Measurements from ENCODE around the gene RADX.

DNA sequence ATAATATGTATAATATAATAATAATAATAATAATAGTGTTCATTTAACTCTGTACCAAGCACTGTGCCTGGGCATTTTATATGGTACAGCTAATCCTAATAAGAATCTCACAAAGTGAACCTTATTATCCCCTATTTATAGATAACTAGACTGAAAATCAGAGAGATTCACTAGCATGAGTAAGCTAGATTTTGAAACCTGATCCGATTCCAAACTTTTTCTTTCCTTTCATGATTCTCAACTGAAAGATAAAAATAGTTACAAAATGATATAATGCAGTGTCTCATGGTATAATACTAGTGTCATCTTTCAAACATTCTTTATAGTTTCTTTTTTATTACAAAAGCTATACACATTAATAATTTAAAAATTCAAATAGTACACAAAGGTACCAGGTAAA, 58.9 kb downstream of the RADX start:
- TF ChIP-seq, protein P1, sequence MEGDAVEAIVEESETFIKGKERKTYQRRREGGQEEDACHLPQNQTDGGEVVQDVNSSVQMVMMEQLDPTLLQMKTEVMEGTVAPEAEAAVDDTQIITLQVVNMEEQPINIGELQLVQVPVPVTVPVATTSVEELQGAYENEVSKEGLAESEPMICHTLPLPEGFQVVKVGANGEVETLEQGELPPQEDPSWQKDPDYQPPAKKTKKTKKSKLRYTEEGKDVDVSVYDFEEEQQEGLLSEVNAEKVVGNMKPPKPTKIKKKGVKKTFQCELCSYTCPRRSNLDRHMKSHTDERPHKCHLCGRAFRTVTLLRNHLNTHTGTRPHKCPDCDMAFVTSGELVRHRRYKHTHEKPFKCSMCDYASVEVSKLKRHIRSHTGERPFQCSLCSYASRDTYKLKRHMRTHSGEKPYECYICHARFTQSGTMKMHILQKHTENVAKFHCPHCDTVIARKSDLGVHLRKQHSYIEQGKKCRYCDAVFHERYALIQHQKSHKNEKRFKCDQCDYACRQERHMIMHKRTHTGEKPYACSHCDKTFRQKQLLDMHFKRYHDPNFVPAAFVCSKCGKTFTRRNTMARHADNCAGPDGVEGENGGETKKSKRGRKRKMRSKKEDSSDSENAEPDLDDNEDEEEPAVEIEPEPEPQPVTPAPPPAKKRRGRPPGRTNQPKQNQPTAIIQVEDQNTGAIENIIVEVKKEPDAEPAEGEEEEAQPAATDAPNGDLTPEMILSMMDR (IDR thresholded peaks at IDR 0.05) = no peak
- no peak for TF ChIP-seq ZFX (IDR thresholded peaks at IDR 0.05; ENCODE audit: borderline replicate concordance)

Measured in 22Rv1 (cell line).